HUES6 (cell line): ENCODE measurements around the gene WDR75.
A peak's percentile ranks its signal among the peaks of the same experiment; 100 is the strongest.

ENCODE experiments used
- H3K27ac ChIP-seq: 2 replicates; pipeline ENCODE4 v1.7.0; 2013; ENCODE audit warnings: low read depth, mild to moderate bottlenecking, low read length, inconsistent platforms
- H3K27me3 ChIP-seq: 2 replicates; pipeline ENCODE4 v1.6.1; 2013; ENCODE audit warnings: low read length; ENCODE audit not compliant: control insufficient read depth, insufficient read depth
- H3K36me3 ChIP-seq: 2 replicates; pipeline ENCODE4 v1.6.1; 2013; ENCODE audit warnings: low read length; ENCODE audit not compliant: control insufficient read depth, insufficient read depth
- H3K4me1 ChIP-seq: 2 replicates; pipeline ENCODE4 v1.6.1; 2013; ENCODE audit warnings: low read length; ENCODE audit not compliant: control insufficient read depth, insufficient read depth
- H3K4me3 ChIP-seq: 2 replicates; pipeline ENCODE4 v1.5.1; 2013; ENCODE audit warnings: low read depth, low read length
- H3K9ac ChIP-seq: one replicate; pipeline ENCODE4 v1.6.1; 2013; ENCODE audit warnings: mild to moderate bottlenecking, low read length
- H3K9me3 ChIP-seq: 2 replicates; pipeline ENCODE4 v1.6.1; 2013; ENCODE audit warnings: low read depth, low read length; ENCODE audit not compliant: control insufficient read depth, insufficient read depth

The WDR75 gene

GRCh38 chr2:189441709-189442074 lies 418 bp downstream of the WDR75 start:
- H3K9me3 ChIP-seq: no peaks in the 10 kb centered on the region
- H3K4me3 ChIP-seq: peak overlapping the region; percentile 96
- peaks cover 10% of the 10 kb centered on the region for H3K4me1 ChIP-seq
- peaks cover 20% of the 10 kb centered on the region for H3K36me3 ChIP-seq
- H3K27me3 ChIP-seq: no peaks in the 10 kb centered on the region
- H3K27ac ChIP-seq: peak overlapping the region; percentile 67; the same call in 1 of the 2 replicates
- H3K9ac ChIP-seq: peak overlapping the region; percentile 89

GRCh38 chr2:189442468-189442867 lies 1.2 kb downstream of the WDR75 start:
- no peaks in the 10 kb centered on the region for H3K9me3 ChIP-seq
- H3K27me3 ChIP-seq: no peaks in the 10 kb centered on the region
- peaks cover 27% of the 10 kb centered on the region for H3K36me3 ChIP-seq
- H3K27ac ChIP-seq: no peak overlapping the region
- H3K4me1 ChIP-seq: peaks cover 10% of the 10 kb centered on the region
- peak overlapping the region; percentile 96 for H3K4me3 ChIP-seq
- H3K9ac ChIP-seq: no peak overlapping the region

- Histone ChIP-seq H3K27ac (no peak overlapping the region), H3K27me3 (no peaks in the 10 kb centered on the region), H3K9ac (no peak overlapping the region), H3K36me3 (peaks cover 46% of the 10 kb centered on the region), H3K9me3 (no peaks in the 10 kb centered on the region), H3K4me3 (no peak overlapping the region), H3K4me1 (peaks cover 10% of the 10 kb centered on the region)
Observed at GRCh38 chr2:189444322-189444721, 3.0 kb downstream of the WDR75 start.

GRCh38 chr2:189446780-189447179 lies 5.5 kb downstream of the WDR75 start:
- no peak overlapping the region for H3K27ac ChIP-seq
- no peaks in the 10 kb centered on the region for H3K9me3 ChIP-seq
- no peak overlapping the region for H3K4me3 ChIP-seq
- H3K36me3 ChIP-seq: peaks cover 70% of the 10 kb centered on the region
- peaks cover 6% of the 10 kb centered on the region; the same call in 1 of the 2 replicates for H3K4me1 ChIP-seq
- H3K9ac ChIP-seq: no peak overlapping the region
- H3K27me3 ChIP-seq: no peaks in the 10 kb centered on the region

GRCh38 chr2:189454009-189454408 lies 12.7 kb downstream of the WDR75 start:
- no peaks in the 10 kb centered on the region for H3K27me3 ChIP-seq
- H3K27ac ChIP-seq: no peak overlapping the region
- no peak overlapping the region for H3K4me3 ChIP-seq
- no peak overlapping the region for H3K9ac ChIP-seq
- H3K4me1 ChIP-seq: no peaks in the 10 kb centered on the region
- no peaks in the 10 kb centered on the region for H3K9me3 ChIP-seq
- peaks cover 96% of the 10 kb centered on the region for H3K36me3 ChIP-seq

- H3K9ac ChIP-seq: no peak overlapping the region
- H3K4me1 ChIP-seq: no peaks in the 10 kb centered on the region
- H3K27me3 ChIP-seq: no peaks in the 10 kb centered on the region
- no peaks in the 10 kb centered on the region for H3K9me3 ChIP-seq
- H3K4me3 ChIP-seq: no peak overlapping the region
- H3K27ac ChIP-seq: no peak overlapping the region
- H3K36me3 ChIP-seq: peaks cover 99% of the 10 kb centered on the region
Observed at GRCh38 chr2:189465076-189465475, 23.8 kb downstream of the WDR75 start.

GRCh38 chr2:189465478-189465877 lies 24.2 kb downstream of the WDR75 start:
- peaks cover 99% of the 10 kb centered on the region for H3K36me3 ChIP-seq

GRCh38 chr2:189466046-189466445 lies 24.8 kb downstream of the WDR75 start:
- Histone ChIP-seq H3K9ac (no peak overlapping the region), H3K27ac (no peak overlapping the region), H3K4me3 (no peak overlapping the region), H3K9me3 (no peaks in the 10 kb centered on the region), H3K36me3 (peaks cover 98% of the 10 kb centered on the region), H3K27me3 (no peaks in the 10 kb centered on the region), H3K4me1 (no peaks in the 10 kb centered on the region)

More at GRCh38 chr2:189465478-189465877, 24.2 kb downstream of the WDR75 start:
- no peak overlapping the region for H3K27ac ChIP-seq
- H3K4me1 ChIP-seq: no peaks in the 10 kb centered on the region
- H3K27me3 ChIP-seq: no peaks in the 10 kb centered on the region
- no peaks in the 10 kb centered on the region for H3K9me3 ChIP-seq
- no peak overlapping the region for H3K9ac ChIP-seq
- H3K4me3 ChIP-seq: no peak overlapping the region

- H3K9me3 ChIP-seq: no peaks in the 10 kb centered on the region
- H3K4me1 ChIP-seq: no peaks in the 10 kb centered on the region
- H3K4me3 ChIP-seq: no peak overlapping the region
- peaks cover 98% of the 10 kb centered on the region for H3K36me3 ChIP-seq
- no peaks in the 10 kb centered on the region for H3K27me3 ChIP-seq
- no peak overlapping the region for H3K9ac ChIP-seq
- no peak overlapping the region for H3K27ac ChIP-seq
Observed at GRCh38 chr2:189466656-189467055, 25.4 kb downstream of the WDR75 start.

- Histone ChIP-seq H3K36me3 (peaks cover 99% of the 10 kb centered on the region), H3K27me3 (no peaks in the 10 kb centered on the region)
Observed at GRCh38 chr2:189467160-189467559, 25.9 kb downstream of the WDR75 start.

GRCh38 chr2:189467593-189467992 lies 26.3 kb downstream of the WDR75 start:
- Histone ChIP-seq H3K9ac (no peak overlapping the region), H3K36me3 (peaks cover 99% of the 10 kb centered on the region)

More at GRCh38 chr2:189467160-189467559, 25.9 kb downstream of the WDR75 start:
- Histone ChIP-seq H3K9ac (no peak overlapping the region), H3K27ac (no peak overlapping the region), H3K4me1 (no peaks in the 10 kb centered on the region), H3K4me3 (no peak overlapping the region), H3K9me3 (no peaks in the 10 kb centered on the region)

GRCh38 chr2:189474526-189474925 lies 33.3 kb downstream of the WDR75 start:
- H3K4me3 ChIP-seq: no peak overlapping the region
- H3K9ac ChIP-seq: no peak overlapping the region
- no peaks in the 10 kb centered on the region for H3K9me3 ChIP-seq
- peaks cover 75% of the 10 kb centered on the region for H3K36me3 ChIP-seq
- no peak overlapping the region for H3K27ac ChIP-seq
- H3K4me1 ChIP-seq: peaks cover 7% of the 10 kb centered on the region
- no peaks in the 10 kb centered on the region for H3K27me3 ChIP-seq

More at GRCh38 chr2:189467593-189467992, 26.3 kb downstream of the WDR75 start:
- H3K27me3 ChIP-seq: no peaks in the 10 kb centered on the region
- no peak overlapping the region for H3K27ac ChIP-seq
- H3K4me1 ChIP-seq: no peaks in the 10 kb centered on the region
- H3K4me3 ChIP-seq: no peak overlapping the region
- no peaks in the 10 kb centered on the region for H3K9me3 ChIP-seq
